IMR-90 (cell line): Measurements from ENCODE around the gene TBL3. TPM values are rescaled to one million over a fixed set of nuclear protein-coding genes. Genes with fewer than 3 reads are reported as not detected.

Experiments used
- ATAC-seq: fragments of 200-7000 bp; cut with Tn5 transposase; 2 replicates; pipeline ENCODE4 v1.9.1; 2020; ENCODE audit warnings: low read depth, mild to moderate bottlenecking, moderate library complexity
- BruUV-seq: library from RNA; stranded (reverse); fragments of 400-500 nt; replicated peaks from 2 replicates; lab custom pipeline; 2021; lab: Mats Ljungman, UMichigan
- CTCF ChIA-PET: fragments of 300-600 bp; formaldehyde crosslinking; extraction: SDS; loops from one replicate; lab custom pipeline; 2021; ENCODE audit warnings: antibody characterized with exemption; lab: Yijun Ruan, JAX
- POLR2A ChIA-PET: fragments of 300-600 bp; sonication (Branson Sonifier 250); formaldehyde crosslinking; loops from one replicate; lab custom pipeline; 2022; ENCODE audit warnings: antibody characterized with exemption; ENCODE audit not compliant: unreplicated experiment; lab: Charles Lee
- DNase-seq: peaks from one replicate; pipeline ENCODE4 v3.0.0; 2013
- H2AFZ ChIP-seq: replicated peaks from 2 replicates; pipeline ENCODE3; 2013; ENCODE audit warnings: low read length, mild to moderate bottlenecking; ENCODE audit not compliant: poor library complexity
- H2AK5ac ChIP-seq: 2 replicates; pipeline ENCODE4 v1.6.1; 2013; ENCODE audit warnings: low read depth, low read length, inconsistent platforms
- H2AK9ac ChIP-seq: replicated peaks from 2 replicates; pipeline ENCODE3; 2013; ENCODE audit warnings: mild to moderate bottlenecking, low read depth, low read length, moderate library complexity; ENCODE audit not compliant: poor library complexity
- H2BK120ac ChIP-seq: 2 replicates; pipeline ENCODE4 v1.6.1; 2013; ENCODE audit warnings: low read depth, low read length, inconsistent platforms
- H2BK15ac ChIP-seq: 3 replicates; pipeline ENCODE4 v1.6.1; 2013; ENCODE audit warnings: low read depth, low read length, inconsistent platforms
- H2BK20ac ChIP-seq: 2 replicates; pipeline ENCODE4 v1.6.1; 2013; ENCODE audit warnings: low read depth, mild to moderate bottlenecking, inconsistent platforms, low read length, moderate library complexity
- H2BK5ac ChIP-seq: 2 replicates; pipeline ENCODE4 v1.6.1; 2013; ENCODE audit warnings: mild to moderate bottlenecking, low read depth, low read length, inconsistent platforms; ENCODE audit not compliant: poor library complexity, severe bottlenecking
- H3K14ac ChIP-seq: replicated peaks from 2 replicates; pipeline ENCODE4 v1.6.1; 2013; ENCODE audit warnings: low read depth, low read length, inconsistent platforms
- H3K18ac ChIP-seq: 2 replicates; pipeline ENCODE4 v1.6.1; 2013; ENCODE audit warnings: low read depth, low read length, control low read depth
- H3K23ac ChIP-seq: 2 replicates; pipeline ENCODE4 v1.6.1; 2013; ENCODE audit warnings: low read depth, low read length, inconsistent platforms
- H3K27ac ChIP-seq: 2 replicates; pipeline ENCODE4 v1.5.1; 2013; ENCODE audit warnings: mild to moderate bottlenecking, control low read depth, low read length; ENCODE audit not compliant: insufficient read depth
- H3K27me3 ChIP-seq: 2 replicates; pipeline ENCODE4 v1.6.1; 2013; ENCODE audit warnings: low read length; ENCODE audit not compliant: control insufficient read depth, insufficient read depth
- H3K36me3 ChIP-seq: 2 replicates; pipeline ENCODE4 v1.6.1; 2013; ENCODE audit warnings: low read length, mixed read lengths; ENCODE audit not compliant: control insufficient read depth, insufficient read depth
- H3K4ac ChIP-seq: 2 replicates; pipeline ENCODE4 v1.6.1; 2013; ENCODE audit warnings: low read depth, low read length, inconsistent platforms
- H3K4me1 ChIP-seq: 2 replicates; pipeline ENCODE4 v1.6.1; 2013; ENCODE audit warnings: low read length, mixed read lengths; ENCODE audit not compliant: control insufficient read depth, insufficient read depth
- H3K4me2 ChIP-seq: 2 replicates; pipeline ENCODE4 v1.6.1; 2013; ENCODE audit warnings: low read depth, mild to moderate bottlenecking, control low read depth, low read length, moderate library complexity
- H3K4me3 ChIP-seq: 2 replicates; pipeline ENCODE4 v1.5.1; 2013; ENCODE audit warnings: low read depth, mild to moderate bottlenecking, control low read depth, low read length, moderate library complexity; ENCODE audit not compliant: insufficient read depth
- H3K56ac ChIP-seq: 2 replicates; pipeline ENCODE4 v1.6.1; 2013; ENCODE audit warnings: low read length, inconsistent platforms; ENCODE audit not compliant: insufficient read depth; ENCODE audit errors: extremely low read depth
- H3K79me1 ChIP-seq, 2 experiments: 2 replicates each; pipeline ENCODE4 v1.6.1; 2013; ENCODE audit warnings: low read length in 2 of 2, inconsistent platforms in 1 of 2, low read depth in 1 of 2
- H3K9ac ChIP-seq: 2 replicates; pipeline ENCODE4 v1.6.1; 2013; ENCODE audit warnings: low read depth, low read length, control low read depth
- H3K9me1 ChIP-seq: 2 replicates; pipeline ENCODE4 v1.6.1; 2013; ENCODE audit warnings: low read length, inconsistent platforms; ENCODE audit not compliant: insufficient read depth
- H3K9me3 ChIP-seq: 2 replicates; pipeline ENCODE4 v1.6.1; 2013; ENCODE audit warnings: low read length; ENCODE audit not compliant: control insufficient read depth, insufficient read depth
- H4K20me1 ChIP-seq: 2 replicates; pipeline ENCODE4 v1.6.1; 2013; ENCODE audit warnings: low read length, inconsistent platforms; ENCODE audit not compliant: insufficient read depth
- H4K5ac ChIP-seq: 2 replicates; pipeline ENCODE4 v1.6.1; 2013; ENCODE audit warnings: mild to moderate bottlenecking, low read depth, low read length, control low read depth
- H4K8ac ChIP-seq, 2 experiments: 2 replicates each; pipeline ENCODE4 v1.6.1; 2013; ENCODE audit warnings: low read depth in 2 of 2, low read length in 2 of 2, control low read depth in 1 of 2, inconsistent platforms in 1 of 2
- H4K91ac ChIP-seq: 2 replicates; pipeline ENCODE4 v1.6.1; 2013; ENCODE audit warnings: low read depth, low read length, inconsistent platforms; ENCODE audit not compliant: insufficient read depth
- CEBPB ChIP-seq: IDR thresholded peaks from 2 replicates; pipeline ENCODE4 v1.6.1; 2012; ENCODE audit warnings: low read depth, low read length, improper control_type of control experiment
- CHD1 ChIP-seq: IDR thresholded peaks from 2 replicates; pipeline ENCODE4 v1.6.1; 2012; ENCODE audit warnings: low read depth, low read length, improper control_type of control experiment
- FOS ChIP-seq: fragments of 150-350 bp; IDR thresholded peaks from 2 replicates; pipeline ENCODE4 v1.6.1; 2016; ENCODE audit warnings: low read depth, low read length
- MAFK ChIP-seq: IDR thresholded peaks from 2 replicates; pipeline ENCODE4 v1.6.1; 2012; ENCODE audit warnings: low read depth, low read length, improper control_type of control experiment
- MAZ ChIP-seq: IDR thresholded peaks from 2 replicates; pipeline ENCODE4 v1.6.1; 2012; ENCODE audit warnings: low read depth, mild to moderate bottlenecking, low read length, improper control_type of control experiment, moderate library complexity, borderline replicate concordance
- MXI1 ChIP-seq: IDR thresholded peaks from 2 replicates; pipeline ENCODE4 v1.6.1; 2012; ENCODE audit warnings: low read depth, mild to moderate bottlenecking, low read length, moderate library complexity, borderline replicate concordance
- RAD21 ChIP-seq: IDR thresholded peaks from 2 replicates; pipeline ENCODE4 v1.6.1; 2012; ENCODE audit warnings: low read length, improper control_type of control experiment
- RCOR1 ChIP-seq: IDR thresholded peaks from 2 replicates; pipeline ENCODE4 v1.6.1; 2012; ENCODE audit warnings: mild to moderate bottlenecking, low read length, improper control_type of control experiment; ENCODE audit not compliant: insufficient replicate concordance
- RFX5 ChIP-seq: IDR thresholded peaks from 2 replicates; pipeline ENCODE4 v1.8.0; 2012; ENCODE audit warnings: low read depth, mild to moderate bottlenecking, low read length, moderate library complexity
- WGBS, 2 experiments: methylation state at CpG; one replicate each; pipeline versions ENCODE4 v1.1.5 to v1.1.7; 2013; ENCODE audit warnings: missing lambda C conversion rate in 2 of 2; ENCODE audit not compliant: insufficient read length in 1 of 2; ENCODE audit errors: extremely low coverage in 2 of 2; 5-methylcytosine and 5-hydroxymethylcytosine counted together
- dilution Hi-C: fragments of 300-500 bp; cut with HindIII; formaldehyde crosslinking; loops from one replicate; pipeline ENCODE4 v1.14.3; 2018; ENCODE audit warnings: low sequenced_read_pairs; ENCODE audit not compliant: unreplicated experiment
- in situ Hi-C: fragments of 300-500 bp; cut with MboI; formaldehyde crosslinking; loops from 3 replicates; pipeline ENCODE4 v1.14.3; 2019; ENCODE audit warnings: low sequenced_read_pairs, inconsistent platforms, mixed read lengths
- intact Hi-C: fragments of 100-400 bp; cut with micrococcal nuclease; formaldehyde crosslinking; loops from 2 replicates; pipeline ENCODE4 v1.10.0; 2022
- polyA plus RNA-seq, 3 experiments: library from polyadenylated mRNA; depleted of rRNA; stranded (reverse); fragments of >200 nt; gene quantifications; 2 replicates each; pipeline ENCODE4 v1.2.3, GENCODE V29; 2012; ENCODE audit warnings: low replicate concordance in 1 of 3
- total RNA-seq: library from RNA; depleted of rRNA; stranded (reverse); fragments of >200 nt; gene quantifications from 2 replicates; pipeline ENCODE4 v1.2.3, GENCODE V29; 2012
- TF ChIP-seq, protein P1 (sequence below): fragments of 150-350 bp; IDR thresholded peaks from 2 replicates; pipeline ENCODE4 v1.6.1; 2017; ENCODE audit warnings: mild to moderate bottlenecking, antibody characterized with exemption, low read length, low read depth

The TBL3 gene
- total and polyA plus RNA-seq, 2 of the 4 experiments (the other 2 are of a cell fraction) = 38.5 to 60.8 TPM

DNA sequence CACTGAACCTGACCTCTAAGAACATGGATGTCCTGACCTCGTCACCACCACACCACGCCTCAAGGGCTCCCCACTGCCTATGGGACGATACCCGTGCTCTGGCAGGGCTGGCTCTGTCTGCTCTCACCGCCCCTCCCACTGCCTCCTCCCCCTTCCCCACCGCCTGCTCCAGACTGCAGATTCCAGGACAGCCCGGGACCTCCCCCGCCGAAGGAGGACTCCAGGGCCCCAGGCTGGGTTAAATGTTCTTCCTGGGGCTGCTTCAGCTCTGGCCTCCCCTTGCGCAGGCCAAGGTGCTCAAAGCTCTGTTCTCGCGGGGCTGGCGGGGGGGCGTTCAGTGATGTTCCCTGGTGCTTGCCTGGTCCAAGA is 50.9 kb downstream of the TBL3 start:
- peak; percentile 26 for DNase-seq
- Histone ChIP-seq H2AFZ (peak overlapping the region; percentile 96), H2AK5ac (peak overlapping the region; percentile 54), H3K27ac (peak overlapping the region; percentile 31), H3K23ac (no peak overlapping the region), H3K14ac (peak overlapping the region; percentile 61; the same call in 1 of the 2 replicates), H3K4me3 (peak overlapping the region; percentile 13; the same call in 1 of the 2 replicates), H3K4me1 (peaks cover 9% of the 10 kb centered on the region), H2BK120ac (peak overlapping the region; percentile 50), H3K9ac (0 out of 2 replicates have a peak overlapping the region, but pooled peaks have one; percentile 45), H4K91ac (peak overlapping the region; percentile 19; the same call in 1 of the 2 replicates), H3K79me1 (peaks cover 6 to 12% of the 10 kb centered on the region in 2 experiments; a peak in 3 of 4 replicates), H3K56ac (no peak overlapping the region), H3K9me1 (peaks cover 3% of the 10 kb centered on the region), H3K4me2 (peak overlapping the region; percentile 77), H4K8ac (peak overlapping the region in 1 of 2 experiments; percentile 73; a peak in 3 of 4 replicates), H3K27me3 (peaks cover 18% of the 10 kb centered on the region; the same call in 1 of the 2 replicates), H4K20me1 (peaks cover 4% of the 10 kb centered on the region), H2BK5ac (peak overlapping the region; percentile 17), H2AK9ac (peak overlapping the region; percentile 82), H2BK15ac (no peak overlapping the region; the same call in 2 of the 3 replicates), H3K36me3 (no peaks in the 10 kb centered on the region), H4K5ac (peak overlapping the region; percentile 62), H2BK20ac (no peak overlapping the region), H3K9me3 (no peaks in the 10 kb centered on the region), H3K18ac (no peak overlapping the region; the same call in 1 of the 2 replicates), H3K4ac (peak overlapping the region; percentile 67)
- ATAC-seq = peak; percentile 44
- in situ Hi-C loops = loop anchor here (5.0 kb wide), 1 partner anchor 120 kb away; no protein-coding TSS in a partner anchor
- dilution Hi-C loops = no loop called here
- CTCF ChIA-PET = interaction anchor here (0.6 to 1.4 kb wide), 6 partner anchors 14 to 182 kb away, joined by 3 to 10 read pairs (median 3); partner anchors contain the start of gene NTHL1
- TF ChIP-seq MXI1 = no peak
- no peak for TF ChIP-seq RCOR1
- TF ChIP-seq FOS = no peak
- no peak for TF ChIP-seq MAFK
- no peak for TF ChIP-seq MAZ
- no peak for TF ChIP-seq CHD1
- TF ChIP-seq RFX5 = no peak
- TF ChIP-seq, protein P1, sequence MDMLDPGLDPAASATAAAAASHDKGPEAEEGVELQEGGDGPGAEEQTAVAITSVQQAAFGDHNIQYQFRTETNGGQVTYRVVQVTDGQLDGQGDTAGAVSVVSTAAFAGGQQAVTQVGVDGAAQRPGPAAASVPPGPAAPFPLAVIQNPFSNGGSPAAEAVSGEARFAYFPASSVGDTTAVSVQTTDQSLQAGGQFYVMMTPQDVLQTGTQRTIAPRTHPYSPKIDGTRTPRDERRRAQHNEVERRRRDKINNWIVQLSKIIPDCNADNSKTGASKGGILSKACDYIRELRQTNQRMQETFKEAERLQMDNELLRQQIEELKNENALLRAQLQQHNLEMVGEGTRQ = no peak
- TF ChIP-seq CEBPB = no peak
- TF ChIP-seq RAD21 = no peak
- WGBS, 2 experiments = 8% methylated on average over 10 of the region's 14 CpGs; no CpG with 5 or more reads in 1 of the 2 experiments
- POLR2A ChIA-PET = interaction anchor here (0.6 kb wide), 1 partner anchor 17 kb away, joined by 4 read pairs; no protein-coding TSS in a partner anchor
- intact Hi-C loops = loop anchor here (1.0 kb wide), 4 partner anchors 17 to 118 kb away; partner anchors contain the start of genes NTHL1 and TSC2
- BruUV-seq = no TSS peak
